SK-N-SH (cell line): ENCODE data around the gene KRT78. TPM values are rescaled to one million over a fixed set of nuclear protein-coding genes. Genes with fewer than 3 reads are reported as not detected.

Experiments used
- CTCF ChIA-PET: fragments of 300-600, 350-600 bp; formaldehyde crosslinking; extraction: SDS; loops from one replicate; lab custom pipeline; 2021; lab: Yijun Ruan, JAX
- POLR2A ChIA-PET: fragments of 350-600 bp; sonication (Branson Sonifier 250); formaldehyde crosslinking; extraction: SDS; loops from one replicate; lab custom pipeline; 2020; ENCODE audit warnings: antibody characterized with exemption, inconsistent platforms; lab: Yijun Ruan, JAX
- DNase-seq: peaks from one replicate; pipeline ENCODE4 v3.0.0; 2012
- H2AFZ ChIP-seq: fragments of 200-600 bp; sonication (generic); 2 replicates; pipeline ENCODE4 v1.8.1; 2016; ENCODE audit warnings: antibody characterized with exemption, mild to moderate bottlenecking, low read depth
- H3F3A ChIP-seq: fragments of 200-600 bp; sonication (generic); replicated peaks from 2 replicates; pipeline ENCODE3; 2016; ENCODE audit warnings: antibody characterized with exemption, mild to moderate bottlenecking; ENCODE audit not compliant: insufficient read depth
- H3K27ac ChIP-seq, 2 experiments: fragments of 200-500 bp in 1 of 2; fragments of 200-600 bp in 1 of 2; sonication (Bioruptor generic) in 1 of 2; sonication (generic), shearing (Covaris generic) in 1 of 2; 2 replicates each; pipeline versions ENCODE4 v1.5.1 to v1.6.1; 2014 to 2016; ENCODE audit warnings: low read depth in 2 of 2, inconsistent platforms in 1 of 2, low read length in 1 of 2, mild to moderate bottlenecking in 1 of 2, mixed read lengths in 1 of 2
- H3K27me3 ChIP-seq: fragments of 200-600 bp; sonication (generic), shearing (Covaris generic); 2 replicates; pipeline ENCODE4 v1.6.1; 2016; ENCODE audit warnings: mixed run types; ENCODE audit not compliant: insufficient read depth
- H3K36me3 ChIP-seq, 2 experiments: fragments of 200-500 bp in 1 of 2; fragments of 200-600 bp in 1 of 2; sonication (Bioruptor generic) in 1 of 2; sonication (generic) in 1 of 2; replicated peaks in 1 of 2; 2 replicates each; pipeline versions ENCODE3 to v1.5.1; 2014 to 2016; ENCODE audit warnings: low read length in 1 of 2, mild to moderate bottlenecking in 1 of 2; ENCODE audit not compliant: insufficient read depth in 2 of 2, control insufficient read depth in 1 of 2
- H3K4me1 ChIP-seq, 2 experiments: fragments of 200-500 bp in 1 of 2; fragments of 200-600 bp in 1 of 2; sonication (Bioruptor generic) in 1 of 2; sonication (generic), shearing (Covaris generic) in 1 of 2; 2 replicates each; pipeline versions ENCODE4 v1.5.1 to v1.6.1; 2014 to 2016; ENCODE audit warnings: low read depth in 1 of 2, low read length in 1 of 2, mixed run types in 1 of 2; ENCODE audit not compliant: insufficient read depth in 2 of 2, control insufficient read depth in 1 of 2
- H3K4me2 ChIP-seq: fragments of 200-600 bp; sonication (generic), shearing (Covaris generic); 2 replicates; pipeline ENCODE4 v1.6.1; 2017; ENCODE audit warnings: mixed run types
- H3K4me3 ChIP-seq, 2 experiments: fragments of 200-500 bp in 1 of 2; fragments of 200-600 bp in 1 of 2; sonication (Bioruptor generic) in 1 of 2; sonication (generic), shearing (Covaris generic) in 1 of 2; 2 replicates each; pipeline versions ENCODE4 v1.5.1 to v1.8.1; 2014 to 2016; ENCODE audit warnings: low read depth in 2 of 2, inconsistent platforms in 1 of 2, low read length in 1 of 2, mild to moderate bottlenecking in 1 of 2, mixed read lengths in 1 of 2, moderate library complexity in 1 of 2
- H3K79me2 ChIP-seq: fragments of 200-600 bp; sonication (generic); 2 replicates; pipeline ENCODE4 v1.8.1; 2017; ENCODE audit warnings: mild to moderate bottlenecking; ENCODE audit not compliant: insufficient read depth
- H3K9ac ChIP-seq: fragments of 200-600 bp; sonication (generic); 2 replicates; pipeline ENCODE4 v1.6.1; 2017; ENCODE audit warnings: mixed run types
- H3K9me2 ChIP-seq: fragments of 200-600 bp; sonication (generic); 2 replicates; pipeline ENCODE4 v1.6.1; 2017; ENCODE audit warnings: mixed run types
- H3K9me3 ChIP-seq: fragments of 200-600 bp; sonication (generic); 2 replicates; pipeline ENCODE4 v1.6.1; 2017; ENCODE audit warnings: mixed run types, mild to moderate bottlenecking, moderate library complexity
- H4K20me1 ChIP-seq: fragments of 200-600 bp; sonication (generic); 2 replicates; pipeline ENCODE4 v1.6.1; 2017; ENCODE audit warnings: mild to moderate bottlenecking, mixed run types; ENCODE audit not compliant: insufficient read depth
- CHD2 ChIP-seq: fragments of 150-350 bp; IDR thresholded peaks from 2 replicates; pipeline ENCODE4 v1.6.1; 2018; ENCODE audit warnings: low read length; ENCODE audit not compliant: partially characterized antibody
- ELF1 ChIP-seq: IDR thresholded peaks from 2 replicates; pipeline ENCODE4 v1.4.0; 2012
- EZH2phosphoT487 ChIP-seq: fragments of 200-600 bp; sonication (generic); IDR thresholded peaks from 2 replicates; pipeline ENCODE4 v1.6.1; 2017; ENCODE audit warnings: low read depth, mixed run types, mild to moderate bottlenecking, antibody characterized with exemption, moderate library complexity, borderline replicate concordance
- FOXJ3 ChIP-seq: sonication (generic); formaldehyde crosslinking; IDR thresholded peaks from 2 replicates; pipeline ENCODE4 v1.5.1; 2020; ENCODE audit warnings: mild to moderate bottlenecking, missing genetic modification reagents
- JUND ChIP-seq: IDR thresholded peaks from 2 replicates; pipeline ENCODE4 v1.4.0; 2012
- MEF2A ChIP-seq: IDR thresholded peaks from 2 replicates; pipeline ENCODE4 v1.4.0; 2012; ENCODE audit warnings: low read depth, borderline replicate concordance
- NFIC ChIP-seq: IDR thresholded peaks from 2 replicates; pipeline ENCODE4 v1.4.0; 2012; ENCODE audit warnings: borderline replicate concordance
- NRF1 ChIP-seq: IDR thresholded peaks from 2 replicates; pipeline ENCODE4 v1.6.1; 2012; ENCODE audit warnings: low read depth, mild to moderate bottlenecking, low read length
- RAD21 ChIP-seq: IDR thresholded peaks from 2 replicates; pipeline ENCODE4 v1.6.1; 2012; ENCODE audit warnings: mild to moderate bottlenecking, low read length
- TAF1 ChIP-seq: IDR thresholded peaks from 2 replicates; pipeline ENCODE4 v1.6.1; 2012; ENCODE audit warnings: low read depth, mild to moderate bottlenecking, low read length, moderate library complexity, borderline replicate concordance
- TEAD4 ChIP-seq: IDR thresholded peaks from 2 replicates; pipeline ENCODE4 v1.4.0; 2012; ENCODE audit warnings: mild to moderate bottlenecking, borderline replicate concordance; ENCODE audit not compliant: insufficient read depth
- WGBS: methylation state at CpG from one replicate; pipeline ENCODE4 v1.1.6; 2017; ENCODE audit warnings: low lambda C conversion rate; 5-methylcytosine and 5-hydroxymethylcytosine counted together
- polyA plus RNA-seq, 3 experiments: library from polyadenylated mRNA; depleted of rRNA; stranded (reverse); fragments of >200 nt; gene quantifications; 2 replicates each; pipeline ENCODE4 v1.2.3, GENCODE V29; 2012
- TF ChIP-seq, protein P1 (sequence below): IDR thresholded peaks from 2 replicates; pipeline ENCODE4 v1.4.0; 2012; ENCODE audit warnings: low read depth
- TF ChIP-seq, protein P2 (sequence below): IDR thresholded peaks from 2 replicates; pipeline ENCODE4 v1.4.0; 2012; ENCODE audit warnings: low read depth, borderline replicate concordance
- TF ChIP-seq, protein P3 (sequence below): fragments of 150-350 bp; IDR thresholded peaks from 2 replicates; pipeline ENCODE4 v1.6.1; 2016; ENCODE audit warnings: mild to moderate bottlenecking, low read depth, low read length
- TF ChIP-seq, protein P4 (sequence below): fragments of 200-600 bp; sonication (generic); IDR thresholded peaks from 2 replicates; pipeline ENCODE4 v1.6.1; 2017; ENCODE audit warnings: antibody characterized with exemption, mild to moderate bottlenecking, moderate library complexity

The KRT78 gene
- polyA plus RNA-seq, 1 of the 3 experiments (the other 2 are of a cell fraction): not detected

DNA sequence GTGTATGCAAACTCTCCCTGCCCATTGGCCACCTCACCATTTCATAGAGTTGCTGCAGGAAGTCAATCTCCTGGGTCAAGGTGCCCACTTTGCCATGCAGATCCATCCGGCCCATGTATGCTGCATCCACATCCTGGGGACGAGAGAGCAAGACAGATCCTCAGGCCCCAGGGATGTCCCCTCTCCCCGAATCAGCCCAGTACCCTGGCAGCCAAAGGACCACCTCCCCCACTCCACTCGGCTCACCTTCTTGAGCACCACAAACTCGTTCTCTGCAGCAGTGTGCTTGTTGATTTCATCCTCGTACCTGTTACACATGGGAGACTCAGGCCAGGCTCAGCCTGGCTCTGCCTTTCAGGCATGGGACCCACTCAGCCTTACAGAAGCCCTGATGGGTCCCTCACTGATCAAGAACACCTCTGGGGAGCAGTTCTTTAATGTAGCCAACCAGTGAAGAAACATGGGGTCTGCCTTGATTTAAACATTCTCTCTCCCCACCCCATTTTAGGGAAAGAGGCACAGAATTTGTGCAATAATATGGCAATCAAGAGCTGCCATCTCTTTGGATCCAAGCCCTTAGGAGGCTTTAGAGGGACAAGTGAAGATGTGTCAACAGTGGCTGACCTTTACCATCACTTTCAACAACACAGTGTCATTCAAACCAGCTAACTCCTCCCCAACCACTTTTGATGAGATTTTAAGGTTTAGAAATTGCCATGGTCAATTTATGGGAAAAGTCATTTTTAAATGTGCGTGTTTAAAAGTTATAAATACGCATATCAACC is 18.6 kb downstream of the KRT78 start:
- POLR2A ChIA-PET: no interaction called here
- no peak for DNase-seq
- TF ChIP-seq ELF1 (no peak), CHD2 (no peak), RAD21 (no peak), JUND (no peak), TEAD4 (no peak), TAF1 (no peak), MEF2A (no peak), NFIC (no peak), NRF1 (no peak), EZH2phosphoT487 (no peak), FOXJ3 (CRISPR knock-in tag) (no peak)
- TF ChIP-seq, protein P1, sequence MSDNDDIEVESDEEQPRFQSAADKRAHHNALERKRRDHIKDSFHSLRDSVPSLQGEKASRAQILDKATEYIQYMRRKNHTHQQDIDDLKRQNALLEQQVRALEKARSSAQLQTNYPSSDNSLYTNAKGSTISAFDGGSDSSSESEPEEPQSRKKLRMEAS: no peak
- TF ChIP-seq, protein P2, sequence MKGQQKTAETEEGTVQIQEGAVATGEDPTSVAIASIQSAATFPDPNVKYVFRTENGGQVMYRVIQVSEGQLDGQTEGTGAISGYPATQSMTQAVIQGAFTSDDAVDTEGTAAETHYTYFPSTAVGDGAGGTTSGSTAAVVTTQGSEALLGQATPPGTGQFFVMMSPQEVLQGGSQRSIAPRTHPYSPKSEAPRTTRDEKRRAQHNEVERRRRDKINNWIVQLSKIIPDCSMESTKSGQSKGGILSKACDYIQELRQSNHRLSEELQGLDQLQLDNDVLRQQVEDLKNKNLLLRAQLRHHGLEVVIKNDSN: no peak
- TF ChIP-seq, protein P3, sequence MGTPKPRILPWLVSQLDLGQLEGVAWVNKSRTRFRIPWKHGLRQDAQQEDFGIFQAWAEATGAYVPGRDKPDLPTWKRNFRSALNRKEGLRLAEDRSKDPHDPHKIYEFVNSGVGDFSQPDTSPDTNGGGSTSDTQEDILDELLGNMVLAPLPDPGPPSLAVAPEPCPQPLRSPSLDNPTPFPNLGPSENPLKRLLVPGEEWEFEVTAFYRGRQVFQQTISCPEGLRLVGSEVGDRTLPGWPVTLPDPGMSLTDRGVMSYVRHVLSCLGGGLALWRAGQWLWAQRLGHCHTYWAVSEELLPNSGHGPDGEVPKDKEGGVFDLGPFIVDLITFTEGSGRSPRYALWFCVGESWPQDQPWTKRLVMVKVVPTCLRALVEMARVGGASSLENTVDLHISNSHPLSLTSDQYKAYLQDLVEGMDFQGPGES: no peak
- TF ChIP-seq, protein P4, sequence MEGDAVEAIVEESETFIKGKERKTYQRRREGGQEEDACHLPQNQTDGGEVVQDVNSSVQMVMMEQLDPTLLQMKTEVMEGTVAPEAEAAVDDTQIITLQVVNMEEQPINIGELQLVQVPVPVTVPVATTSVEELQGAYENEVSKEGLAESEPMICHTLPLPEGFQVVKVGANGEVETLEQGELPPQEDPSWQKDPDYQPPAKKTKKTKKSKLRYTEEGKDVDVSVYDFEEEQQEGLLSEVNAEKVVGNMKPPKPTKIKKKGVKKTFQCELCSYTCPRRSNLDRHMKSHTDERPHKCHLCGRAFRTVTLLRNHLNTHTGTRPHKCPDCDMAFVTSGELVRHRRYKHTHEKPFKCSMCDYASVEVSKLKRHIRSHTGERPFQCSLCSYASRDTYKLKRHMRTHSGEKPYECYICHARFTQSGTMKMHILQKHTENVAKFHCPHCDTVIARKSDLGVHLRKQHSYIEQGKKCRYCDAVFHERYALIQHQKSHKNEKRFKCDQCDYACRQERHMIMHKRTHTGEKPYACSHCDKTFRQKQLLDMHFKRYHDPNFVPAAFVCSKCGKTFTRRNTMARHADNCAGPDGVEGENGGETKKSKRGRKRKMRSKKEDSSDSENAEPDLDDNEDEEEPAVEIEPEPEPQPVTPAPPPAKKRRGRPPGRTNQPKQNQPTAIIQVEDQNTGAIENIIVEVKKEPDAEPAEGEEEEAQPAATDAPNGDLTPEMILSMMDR: no peak
- Histone ChIP-seq H3K9ac (no peak overlapping the region), H3K9me3 (no peaks in the 10 kb centered on the region), H3F3A (no peaks in the 10 kb centered on the region), H3K36me3 (no peaks in the 10 kb centered on the region), H3K79me2 (no peaks in the 10 kb centered on the region), H4K20me1 (no peaks in the 10 kb centered on the region), H3K27ac (no peak overlapping the region), H3K4me2 (no peak overlapping the region), H2AFZ (no peak overlapping the region), H3K27me3 (peaks cover 35% of the 10 kb centered on the region; the same call in 1 of the 2 replicates), H3K4me3 (no peak overlapping the region), H3K9me2 (no peaks in the 10 kb centered on the region), H3K4me1 (no peaks in the 10 kb centered on the region)
- WGBS: 24% methylated on average over 8 of the region's 8 CpGs
- CTCF ChIA-PET: interaction anchor here (1.2 kb wide), 2 partner anchors 18 to 49 kb away, joined by 3 read pairs; no protein-coding TSS in a partner anchor
